ENCODE measurements around the gene HPS5.

DNA sequence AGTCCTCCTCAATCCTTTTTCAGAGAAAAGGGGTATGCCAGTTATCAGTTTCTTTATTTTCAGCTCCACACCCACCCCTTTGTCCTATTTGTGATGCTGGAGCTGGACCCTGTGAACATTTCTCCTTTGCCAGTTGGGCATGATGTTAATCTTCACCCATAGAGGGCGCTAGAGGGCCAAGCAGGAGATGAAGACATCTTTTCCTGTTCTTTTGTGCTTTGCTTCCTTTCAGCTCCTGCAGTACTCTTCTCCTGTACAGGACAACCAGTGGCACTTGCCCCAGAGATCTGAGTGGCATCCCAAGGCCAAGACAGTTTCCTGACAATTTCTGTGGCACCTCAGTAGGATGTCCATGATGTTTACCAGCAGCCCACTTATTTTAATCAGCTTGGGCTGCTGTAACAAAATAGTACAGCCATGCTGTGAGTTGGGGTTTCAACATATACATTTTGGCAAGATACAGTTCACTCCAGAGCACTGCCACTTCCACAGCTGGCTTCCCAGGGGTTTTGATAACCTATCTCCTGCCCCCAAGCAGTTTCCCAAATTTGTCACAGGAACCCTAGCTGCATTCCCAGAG, 78.1 kb downstream of the HPS5 start:
- TF ChIP-seq, protein P1, sequence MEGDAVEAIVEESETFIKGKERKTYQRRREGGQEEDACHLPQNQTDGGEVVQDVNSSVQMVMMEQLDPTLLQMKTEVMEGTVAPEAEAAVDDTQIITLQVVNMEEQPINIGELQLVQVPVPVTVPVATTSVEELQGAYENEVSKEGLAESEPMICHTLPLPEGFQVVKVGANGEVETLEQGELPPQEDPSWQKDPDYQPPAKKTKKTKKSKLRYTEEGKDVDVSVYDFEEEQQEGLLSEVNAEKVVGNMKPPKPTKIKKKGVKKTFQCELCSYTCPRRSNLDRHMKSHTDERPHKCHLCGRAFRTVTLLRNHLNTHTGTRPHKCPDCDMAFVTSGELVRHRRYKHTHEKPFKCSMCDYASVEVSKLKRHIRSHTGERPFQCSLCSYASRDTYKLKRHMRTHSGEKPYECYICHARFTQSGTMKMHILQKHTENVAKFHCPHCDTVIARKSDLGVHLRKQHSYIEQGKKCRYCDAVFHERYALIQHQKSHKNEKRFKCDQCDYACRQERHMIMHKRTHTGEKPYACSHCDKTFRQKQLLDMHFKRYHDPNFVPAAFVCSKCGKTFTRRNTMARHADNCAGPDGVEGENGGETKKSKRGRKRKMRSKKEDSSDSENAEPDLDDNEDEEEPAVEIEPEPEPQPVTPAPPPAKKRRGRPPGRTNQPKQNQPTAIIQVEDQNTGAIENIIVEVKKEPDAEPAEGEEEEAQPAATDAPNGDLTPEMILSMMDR (IDR thresholded peaks at IDR 0.05; ENCODE audit: extremely low read depth in 1 of 2, insufficient read depth in 1 of 2, low read depth in 1 of 2, low read length in 2 of 2), result peak; percentile 69 to 84
- no peak for TF ChIP-seq EZH2 (IDR thresholded peaks at IDR 0.05; ENCODE audit: borderline replicate concordance, low read depth, low read length, severe bottlenecking)
- TF ChIP-seq FOS (IDR thresholded peaks at IDR 0.05; ENCODE audit: borderline replicate concordance, insufficient read depth, low read length), result no peak
- no peak for TF ChIP-seq POLR2A (IDR thresholded peaks at IDR 0.05; ENCODE audit: low read depth, low read length)
- TF ChIP-seq POLR2AphosphoS5 (IDR thresholded peaks at IDR 0.05; ENCODE audit: insufficient read depth, low read depth, low read length), result no peak
- TF ChIP-seq, protein P2, sequence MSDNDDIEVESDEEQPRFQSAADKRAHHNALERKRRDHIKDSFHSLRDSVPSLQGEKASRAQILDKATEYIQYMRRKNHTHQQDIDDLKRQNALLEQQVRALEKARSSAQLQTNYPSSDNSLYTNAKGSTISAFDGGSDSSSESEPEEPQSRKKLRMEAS (IDR thresholded peaks at IDR 0.05; ENCODE audit: insufficient read depth, insufficient read length), result no peak
- no peak for TF ChIP-seq MYC (IDR thresholded peaks at IDR 0.05; ENCODE audit: low read depth, low read length)
- TF ChIP-seq JUN (IDR thresholded peaks at IDR 0.05; ENCODE audit: borderline replicate concordance, insufficient read depth, insufficient read length, low read depth), result no peak

Measured in endothelial cell of umbilical vein (primary cell).